ENCODE measurements around the gene ICAM5.
"Not testable (repeated sequence)": the region's sequence is repeated elsewhere in the genome, so short reads cannot be mapped to it uniquely, and the experiment has no call there.

ICAM5 gene

DNA sequence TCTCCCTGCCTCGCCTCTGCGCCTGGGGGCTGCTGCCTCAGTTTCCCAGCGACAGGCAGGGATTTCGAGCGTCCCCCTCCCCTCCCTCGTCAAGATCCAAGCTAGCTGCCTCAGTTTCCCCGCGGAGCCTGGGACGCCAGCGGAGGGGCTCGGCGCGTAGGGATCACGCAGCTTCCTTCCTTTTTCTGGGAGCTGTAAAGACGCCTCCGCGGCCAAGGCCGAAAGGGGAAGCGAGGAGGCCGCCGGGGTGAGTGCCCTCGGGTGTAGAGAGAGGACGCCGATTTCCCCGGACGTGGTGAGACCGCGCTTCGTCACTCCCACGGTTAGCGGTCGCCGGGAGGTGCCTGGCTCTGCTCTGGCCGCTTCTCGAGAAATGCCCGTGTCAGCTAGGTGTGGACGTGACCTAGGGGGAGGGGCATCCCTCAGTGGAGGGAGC is 19.6 kb upstream of the ICAM5 start:
- no peak for DNase-seq

DNA sequence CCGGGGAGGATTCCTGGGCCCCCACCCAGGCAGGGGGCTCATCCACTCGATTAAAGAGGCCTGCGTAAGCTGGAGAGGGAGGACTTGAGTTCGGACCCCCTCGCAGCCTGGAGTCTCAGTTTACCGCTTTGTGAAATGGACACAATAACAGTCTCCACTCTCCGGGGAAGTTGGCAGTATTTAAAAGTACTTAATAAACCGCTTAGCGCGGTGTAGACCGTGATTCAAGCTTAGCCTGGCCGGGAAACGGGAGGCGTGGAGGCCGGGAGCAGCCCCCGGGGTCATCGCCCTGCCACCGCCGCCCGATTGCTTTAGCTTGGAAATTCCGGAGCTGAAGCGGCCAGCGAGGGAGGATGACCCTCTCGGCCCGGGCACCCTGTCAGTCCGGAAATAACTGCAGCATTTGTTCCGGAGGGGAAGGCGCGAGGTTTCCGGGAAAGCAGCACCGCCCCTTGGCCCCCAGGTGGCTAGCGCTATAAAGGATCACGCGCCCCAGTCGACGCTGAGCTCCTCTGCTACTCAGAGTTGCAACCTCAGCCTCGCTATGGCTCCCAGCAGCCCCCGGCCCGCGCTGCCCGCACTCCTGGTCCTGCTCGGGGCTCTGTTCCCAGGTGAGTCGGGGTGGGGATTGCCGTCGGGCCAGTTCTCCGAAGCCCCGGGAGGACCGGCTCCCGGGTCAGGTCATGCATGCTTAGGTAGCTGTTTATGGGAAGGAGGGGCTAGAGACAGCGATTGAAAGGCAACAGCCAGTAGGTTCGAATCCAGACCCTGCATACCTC is 18.9 kb upstream of the ICAM5 start, which contains the start of gene ICAM1:
ICAM1 (plus strand) TSS at position 505 of the 779 bp plus-strand sequence; CDS start at position 545, 40 bp downstream.
- DNase-seq, result peak; percentile 47

DNA sequence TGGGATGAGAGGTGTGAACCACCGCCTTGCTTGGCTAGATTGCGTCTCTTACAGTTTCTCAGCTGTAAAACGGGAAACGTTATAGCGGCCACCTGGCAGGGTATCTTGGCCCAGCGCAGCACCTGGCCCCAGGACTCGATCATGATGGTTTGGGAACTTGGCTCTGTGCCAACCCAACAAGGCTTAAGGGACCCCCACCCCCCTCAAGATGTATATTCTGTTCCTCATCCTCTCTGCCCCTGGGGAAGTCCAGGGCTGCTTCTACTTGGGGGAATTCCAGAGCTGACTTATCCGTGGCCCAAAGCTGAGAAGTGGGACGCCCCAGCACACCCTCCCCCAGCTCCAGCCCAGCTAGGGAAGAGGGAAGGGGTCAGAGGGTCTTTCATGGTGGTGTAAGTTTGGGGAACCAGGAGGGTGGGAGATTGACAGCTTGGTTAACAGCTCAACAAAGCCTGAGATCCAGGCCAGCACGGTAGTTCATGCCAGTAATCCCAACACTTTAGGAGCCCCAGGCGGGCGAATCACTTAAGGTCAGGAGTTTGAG is 18.1 kb upstream of the ICAM5 start:
- peak; percentile 47 for DNase-seq

DNA sequence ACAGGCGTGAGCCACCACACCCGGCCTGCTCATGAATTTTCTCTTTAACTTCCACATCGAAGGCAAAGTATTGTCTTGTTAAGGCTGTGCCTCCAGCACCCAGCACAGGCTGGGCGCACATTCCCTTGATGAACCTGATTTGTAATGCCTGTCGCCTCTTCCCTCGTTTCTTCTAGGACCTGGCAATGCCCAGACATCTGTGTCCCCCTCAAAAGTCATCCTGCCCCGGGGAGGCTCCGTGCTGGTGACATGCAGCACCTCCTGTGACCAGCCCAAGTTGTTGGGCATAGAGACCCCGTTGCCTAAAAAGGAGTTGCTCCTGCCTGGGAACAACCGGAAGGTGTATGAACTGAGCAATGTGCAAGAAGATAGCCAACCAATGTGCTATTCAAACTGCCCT is 15.2 kb upstream of the ICAM5 start:
- no peak for DNase-seq

DNA sequence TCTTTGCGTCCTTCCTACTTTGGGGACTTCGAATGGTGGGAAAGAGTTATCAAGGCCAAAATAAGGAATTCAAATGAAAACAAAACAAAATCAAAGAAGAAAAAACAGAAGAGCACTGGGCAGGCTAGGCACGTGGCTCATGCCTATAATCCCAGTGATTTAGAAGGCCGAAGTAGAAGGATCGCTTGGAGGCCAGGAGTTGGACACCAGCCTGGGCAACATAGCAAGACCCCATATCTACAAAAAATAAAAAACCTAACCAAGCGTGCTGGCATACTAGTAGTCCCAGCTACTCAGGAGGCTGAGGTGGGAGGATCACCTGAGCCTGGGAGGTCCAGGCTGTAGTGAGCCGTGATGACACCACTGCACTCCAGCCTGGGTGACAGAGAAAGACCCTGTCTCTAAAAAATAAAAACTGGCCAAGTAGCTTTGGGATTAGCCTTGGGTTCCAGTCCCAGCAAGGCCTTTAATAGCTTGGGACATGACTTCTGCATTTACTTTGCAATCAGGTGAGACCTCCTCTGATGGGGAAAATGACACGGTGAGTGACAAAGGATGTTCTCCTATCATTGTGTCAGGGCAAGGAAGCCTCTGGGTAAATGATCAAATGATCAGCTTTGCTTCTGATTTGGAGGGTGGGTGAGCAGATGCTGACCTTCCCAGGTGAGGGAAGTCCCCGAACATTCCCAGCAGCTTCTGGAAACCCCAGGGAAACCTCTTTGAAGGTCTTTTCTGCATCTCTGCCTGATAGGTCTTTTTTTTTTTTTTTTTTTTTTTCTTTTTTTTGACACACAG is 11.8 kb upstream of the ICAM5 start:
- no peak for DNase-seq

DNA sequence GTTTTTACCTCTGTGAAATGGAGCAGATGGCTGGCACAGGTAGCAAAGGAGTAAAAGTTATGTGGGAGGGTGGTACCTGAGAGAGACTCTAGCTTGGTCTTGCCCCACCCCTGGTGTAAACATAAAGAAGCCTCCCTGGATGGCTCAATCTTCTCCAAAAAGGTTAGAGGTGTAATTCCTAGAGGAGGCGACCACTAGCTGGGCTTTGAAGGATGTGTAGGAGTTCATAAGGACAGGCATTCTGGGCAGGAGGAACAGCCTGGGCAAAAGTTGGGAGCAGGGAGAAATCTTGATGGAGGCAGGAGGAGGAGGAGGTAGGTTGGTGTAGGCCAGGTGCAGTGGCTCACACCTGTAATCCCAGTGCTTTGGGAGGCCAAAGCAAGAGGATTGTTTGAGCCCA is 10.8 kb upstream of the ICAM5 start:
- DNase-seq, result no peak

DNA sequence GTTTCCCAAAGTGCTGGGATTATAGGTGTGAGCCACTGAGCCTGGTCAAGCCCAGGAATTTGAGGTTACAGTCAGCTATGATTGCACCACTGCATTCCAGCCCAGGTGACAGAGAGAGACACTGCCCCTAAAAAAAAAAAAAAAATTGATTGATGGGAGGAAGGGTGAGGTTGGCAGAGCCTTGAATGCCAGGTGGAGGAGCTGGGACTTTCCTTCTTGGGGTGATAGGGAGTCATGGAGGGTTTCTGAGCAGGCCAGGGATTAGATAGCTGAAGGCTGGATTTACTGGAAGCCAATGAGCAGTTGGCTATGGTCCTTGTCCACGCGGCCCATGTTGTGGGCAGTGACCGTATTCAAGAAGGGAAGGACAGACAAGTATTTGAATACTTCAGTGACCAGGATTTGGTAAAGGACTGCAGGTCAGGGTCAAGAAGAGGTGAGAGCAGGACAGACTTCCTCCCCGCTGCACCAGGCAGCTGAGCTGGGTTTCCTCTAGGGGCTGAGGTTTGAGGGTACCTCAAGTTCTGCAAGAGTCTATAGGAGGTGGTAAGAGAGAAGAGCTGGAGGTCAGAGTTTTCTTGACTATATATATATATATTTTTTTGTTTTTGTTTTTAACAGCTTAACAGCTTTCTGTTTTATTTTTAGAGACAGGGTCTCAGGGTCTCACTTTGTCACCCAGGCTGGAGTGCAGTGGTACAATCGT is 9.9 kb upstream of the ICAM5 start:
- DNase-seq, result no peak

DNA sequence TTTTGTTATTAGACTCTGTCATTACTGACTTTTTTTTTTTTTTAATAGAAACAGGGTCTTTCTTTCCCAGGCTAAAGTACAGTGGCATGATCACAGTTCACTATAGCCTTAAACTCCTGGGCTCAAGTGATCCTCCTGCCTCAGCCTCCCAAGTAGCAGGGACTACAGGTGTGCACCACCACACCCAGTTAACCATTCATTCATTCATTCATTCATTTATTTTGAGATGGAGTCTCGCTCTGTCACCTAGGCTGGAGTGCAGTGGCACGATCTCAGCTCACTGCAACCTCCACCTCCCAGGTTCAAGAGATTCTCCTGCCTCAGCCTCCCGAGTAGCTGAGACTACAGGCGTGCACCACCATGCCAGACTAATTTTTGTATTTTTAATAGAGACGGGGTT is 7.7 kb upstream of the ICAM5 start:
- not testable (repeated sequence) for DNase-seq

DNA sequence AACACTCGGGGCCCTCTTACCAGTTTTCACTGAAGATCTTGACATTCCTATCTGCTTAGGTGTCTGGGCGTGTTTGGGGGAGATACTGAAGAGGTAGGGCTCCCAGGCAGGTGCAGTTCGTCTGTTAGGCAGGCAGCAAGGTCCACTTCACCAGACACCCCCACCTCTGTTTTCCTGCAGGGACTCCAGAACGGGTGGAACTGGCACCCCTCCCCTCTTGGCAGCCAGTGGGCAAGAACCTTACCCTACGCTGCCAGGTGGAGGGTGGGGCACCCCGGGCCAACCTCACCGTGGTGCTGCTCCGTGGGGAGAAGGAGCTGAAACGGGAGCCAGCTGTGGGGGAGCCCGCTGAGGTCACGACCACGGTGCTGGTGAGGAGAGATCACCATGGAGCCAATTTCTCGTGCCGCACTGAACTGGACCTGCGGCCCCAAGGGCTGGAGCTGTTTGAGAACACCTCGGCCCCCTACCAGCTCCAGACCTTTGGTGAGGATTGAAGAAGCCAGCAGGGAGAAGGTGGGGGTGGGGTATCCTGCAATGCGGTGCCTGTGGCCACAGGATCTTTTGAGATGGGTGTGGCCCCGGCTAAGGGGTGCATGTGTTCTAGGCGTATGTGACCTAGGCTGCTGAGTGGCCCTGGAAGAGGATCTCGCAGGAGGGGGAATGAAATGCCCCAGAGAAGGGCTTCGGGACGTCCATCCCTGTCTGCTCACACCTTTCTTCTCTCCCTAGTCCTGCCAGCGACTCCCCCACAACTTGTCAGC is 6.3 kb upstream of the ICAM5 start:
- no peak for DNase-seq

DNA sequence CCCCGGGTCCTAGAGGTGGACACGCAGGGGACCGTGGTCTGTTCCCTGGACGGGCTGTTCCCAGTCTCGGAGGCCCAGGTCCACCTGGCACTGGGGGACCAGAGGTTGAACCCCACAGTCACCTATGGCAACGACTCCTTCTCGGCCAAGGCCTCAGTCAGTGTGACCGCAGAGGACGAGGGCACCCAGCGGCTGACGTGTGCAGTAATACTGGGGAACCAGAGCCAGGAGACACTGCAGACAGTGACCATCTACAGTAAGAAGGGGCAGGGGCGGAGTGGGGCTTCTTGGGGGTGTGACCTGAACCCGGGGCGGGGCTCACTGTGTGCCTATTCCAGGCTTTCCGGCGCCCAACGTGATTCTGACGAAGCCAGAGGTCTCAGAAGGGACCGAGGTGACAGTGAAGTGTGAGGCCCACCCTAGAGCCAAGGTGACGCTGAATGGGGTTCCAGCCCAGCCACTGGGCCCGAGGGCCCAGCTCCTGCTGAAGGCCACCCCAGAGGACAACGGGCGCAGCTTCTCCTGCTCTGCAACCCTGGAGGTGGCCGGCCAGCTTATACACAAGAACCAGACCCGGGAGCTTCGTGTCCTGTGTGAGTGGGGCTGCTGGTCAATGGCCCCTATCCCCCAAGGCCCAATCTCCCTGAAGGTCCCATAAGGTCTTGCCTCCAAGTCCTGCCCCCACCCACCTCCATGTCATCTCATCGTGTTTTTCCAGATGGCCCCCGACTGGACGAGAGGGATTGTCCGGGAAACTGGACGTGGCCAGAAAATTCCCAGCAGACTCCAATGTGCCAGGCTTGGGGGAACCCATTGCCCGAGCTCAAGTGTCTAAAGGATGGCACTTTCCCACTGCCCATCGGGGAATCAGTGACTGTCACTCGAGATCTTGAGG is 5.4 kb upstream of the ICAM5 start:
- DNase-seq, result no peak

DNA sequence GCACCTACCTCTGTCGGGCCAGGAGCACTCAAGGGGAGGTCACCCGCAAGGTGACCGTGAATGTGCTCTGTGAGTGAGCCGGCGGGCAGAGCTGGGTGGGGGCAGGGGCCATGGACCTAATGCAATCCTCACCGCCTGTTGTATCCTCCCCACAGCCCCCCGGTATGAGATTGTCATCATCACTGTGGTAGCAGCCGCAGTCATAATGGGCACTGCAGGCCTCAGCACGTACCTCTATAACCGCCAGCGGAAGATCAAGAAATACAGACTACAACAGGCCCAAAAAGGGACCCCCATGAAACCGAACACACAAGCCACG is 4.8 kb upstream of the ICAM5 start:
- no peak for DNase-seq

DNA sequence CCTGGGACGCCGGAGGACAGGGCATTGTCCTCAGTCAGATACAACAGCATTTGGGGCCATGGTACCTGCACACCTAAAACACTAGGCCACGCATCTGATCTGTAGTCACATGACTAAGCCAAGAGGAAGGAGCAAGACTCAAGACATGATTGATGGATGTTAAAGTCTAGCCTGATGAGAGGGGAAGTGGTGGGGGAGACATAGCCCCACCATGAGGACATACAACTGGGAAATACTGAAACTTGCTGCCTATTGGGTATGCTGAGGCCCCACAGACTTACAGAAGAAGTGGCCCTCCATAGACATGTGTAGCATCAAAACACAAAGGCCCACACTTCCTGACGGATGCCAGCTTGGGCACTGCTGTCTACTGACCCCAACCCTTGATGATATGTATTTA is 4.4 kb upstream of the ICAM5 start:
- no peak for DNase-seq

DNA sequence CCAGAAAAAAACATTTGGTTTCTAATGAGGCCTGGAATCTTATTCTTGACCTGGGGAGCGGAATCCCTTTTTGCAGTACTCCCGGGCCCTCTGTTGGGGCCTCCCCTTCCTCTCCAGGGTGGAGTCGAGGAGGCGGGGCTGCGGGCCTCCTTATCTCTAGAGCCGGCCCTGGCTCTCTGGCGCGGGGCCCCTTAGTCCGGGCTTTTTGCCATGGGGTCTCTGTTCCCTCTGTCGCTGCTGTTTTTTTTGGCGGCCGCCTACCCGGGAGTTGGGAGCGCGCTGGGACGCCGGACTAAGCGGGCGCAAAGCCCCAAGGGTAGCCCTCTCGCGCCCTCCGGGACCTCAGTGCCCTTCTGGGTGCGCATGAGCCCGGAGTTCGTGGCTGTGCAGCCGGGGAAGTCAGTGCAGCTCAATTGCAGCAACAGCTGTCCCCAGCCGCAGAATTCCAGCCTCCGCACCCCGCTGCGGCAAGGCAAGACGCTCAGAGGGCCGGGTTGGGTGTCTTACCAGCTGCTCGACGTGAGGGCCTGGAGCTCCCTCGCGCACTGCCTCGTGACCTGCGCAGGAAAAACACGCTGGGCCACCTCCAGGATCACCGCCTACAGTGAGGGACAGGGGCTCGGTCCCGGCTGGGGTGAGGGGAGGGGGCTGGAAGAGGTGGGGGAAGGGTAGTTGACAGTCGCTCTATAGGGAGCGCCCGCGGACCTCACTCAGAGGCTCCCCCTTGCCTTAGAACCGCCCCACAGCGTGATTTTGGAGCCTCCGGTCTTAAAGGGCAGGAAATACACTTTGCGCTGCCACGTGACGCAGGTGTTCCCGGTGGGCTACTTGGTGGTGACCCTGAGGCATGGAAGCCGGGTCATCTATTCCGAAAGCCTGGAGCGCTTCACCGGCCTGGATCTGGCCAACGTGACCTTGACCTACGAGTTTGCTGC is 2.7 kb upstream of the ICAM5 start, which contains the start of gene ICAM4:
ICAM4 (plus strand) TSS at position 153 of the 935 bp plus-strand sequence; CDS start at position 211, 58 bp downstream.
- peak; percentile 78 for DNase-seq

DNA sequence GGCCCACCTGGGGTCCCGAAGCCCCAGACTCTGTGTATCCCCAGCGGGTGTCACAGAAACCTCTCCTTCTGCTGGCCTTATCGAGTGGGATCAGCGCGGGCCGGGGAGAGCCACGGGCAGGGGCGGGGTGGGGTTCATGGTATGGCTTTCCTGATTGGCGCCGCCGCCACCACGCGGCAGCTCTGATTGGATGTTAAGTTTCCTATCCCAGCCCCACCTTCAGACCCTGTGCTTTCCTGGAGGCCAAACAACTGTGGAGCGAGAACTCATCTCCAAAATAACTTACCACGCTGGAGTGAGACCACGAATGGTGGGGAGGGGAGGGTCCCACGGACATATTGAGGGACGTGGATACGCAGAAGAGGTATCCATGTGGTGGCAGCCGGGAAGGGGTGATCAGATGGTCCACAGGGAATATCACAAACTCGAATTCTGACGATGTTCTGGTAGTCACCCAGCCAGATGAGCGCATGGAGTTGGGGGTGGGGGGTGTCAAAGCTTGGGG is 1.0 kb upstream of the ICAM5 start:
- peak; percentile 91 for DNase-seq

DNA sequence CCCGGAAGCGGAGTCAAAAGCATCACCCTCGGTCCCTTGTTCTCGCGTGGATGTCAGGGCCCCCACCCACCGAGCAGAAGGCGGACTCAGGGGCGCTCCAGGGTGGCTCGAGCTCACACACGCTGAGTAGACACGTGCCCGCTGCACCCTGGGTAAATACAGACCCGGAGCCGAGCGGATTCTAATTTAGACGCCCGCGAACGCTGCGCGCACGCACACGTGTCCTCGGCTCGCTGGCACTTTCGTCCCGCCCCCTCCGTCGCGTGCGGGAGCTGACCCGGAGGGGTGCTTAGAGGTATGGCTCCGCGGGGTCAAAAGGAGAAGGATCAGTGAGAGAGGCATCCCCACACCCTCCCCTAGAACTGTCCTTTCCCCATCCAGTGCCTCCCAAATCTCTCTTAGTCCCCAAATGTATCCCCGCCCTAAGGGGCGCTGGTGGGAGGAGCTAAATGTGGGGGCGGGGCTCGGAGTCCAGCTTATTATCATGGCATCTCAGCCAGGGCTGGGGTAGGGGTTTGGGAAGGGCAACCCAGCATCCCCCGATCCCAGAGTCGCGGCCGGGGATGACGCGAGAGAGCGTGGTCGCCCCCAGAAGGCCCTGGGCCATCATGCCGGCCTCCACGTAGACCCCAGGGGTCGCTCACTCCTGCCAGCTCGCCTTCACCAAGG is 451 bp upstream of the ICAM5 start:
- peak; percentile 92 for DNase-seq

DNA sequence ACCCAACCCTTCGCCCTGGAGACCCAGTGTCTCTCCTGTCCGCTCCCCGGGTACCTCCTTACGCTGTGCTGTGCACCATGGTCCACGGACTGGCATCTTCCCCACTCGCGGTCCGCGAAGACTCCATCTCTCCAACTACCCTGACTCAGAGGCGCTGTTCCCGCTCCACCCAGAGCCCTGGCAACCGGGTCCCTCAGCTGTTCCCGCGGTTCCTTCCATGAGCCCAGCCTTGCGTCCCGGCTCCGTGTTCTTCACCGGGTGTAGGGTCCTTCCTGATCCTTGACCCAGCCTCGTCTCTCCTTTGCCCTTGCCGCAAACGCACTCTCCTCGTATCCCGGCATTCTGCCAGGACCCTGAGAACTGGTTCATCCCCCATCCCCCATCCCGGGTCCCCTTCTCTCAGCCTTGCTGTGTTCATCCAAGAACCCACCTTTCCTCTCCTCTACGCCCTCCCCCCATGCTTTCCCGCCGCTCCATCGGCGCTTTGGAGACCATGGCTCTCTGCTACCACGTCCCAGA is 664 bp downstream of the ICAM5 start:
- DNase-seq, result peak; percentile 51

DNA sequence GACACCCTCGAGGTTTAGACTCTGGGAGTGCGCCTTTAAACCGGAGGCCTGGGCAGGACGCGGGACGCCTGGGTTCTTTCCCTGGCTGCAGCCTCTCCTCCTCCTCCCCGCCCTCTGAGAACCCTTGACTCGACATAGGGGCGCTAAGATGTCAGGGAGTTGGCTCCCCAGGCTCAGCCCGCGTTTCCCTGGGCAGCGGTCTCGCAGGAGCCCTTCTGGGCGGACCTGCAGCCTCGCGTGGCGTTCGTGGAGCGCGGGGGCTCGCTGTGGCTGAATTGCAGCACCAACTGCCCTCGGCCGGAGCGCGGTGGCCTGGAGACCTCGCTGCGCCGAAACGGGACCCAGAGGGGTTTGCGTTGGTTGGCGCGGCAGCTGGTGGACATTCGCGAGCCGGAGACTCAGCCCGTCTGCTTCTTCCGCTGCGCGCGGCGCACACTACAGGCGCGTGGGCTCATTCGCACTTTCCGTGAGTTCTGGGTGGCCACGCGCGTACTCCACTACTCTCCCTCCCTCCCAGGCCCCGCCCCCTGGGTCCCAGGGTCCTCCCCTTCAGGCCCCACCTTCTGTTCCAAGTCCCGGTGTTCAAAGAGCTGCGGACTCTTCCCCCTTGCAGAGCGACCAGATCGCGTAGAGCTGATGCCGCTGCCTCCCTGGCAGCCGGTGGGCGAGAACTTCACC is 1.3 kb downstream of the ICAM5 start:
- peak; percentile 76 for DNase-seq

DNA sequence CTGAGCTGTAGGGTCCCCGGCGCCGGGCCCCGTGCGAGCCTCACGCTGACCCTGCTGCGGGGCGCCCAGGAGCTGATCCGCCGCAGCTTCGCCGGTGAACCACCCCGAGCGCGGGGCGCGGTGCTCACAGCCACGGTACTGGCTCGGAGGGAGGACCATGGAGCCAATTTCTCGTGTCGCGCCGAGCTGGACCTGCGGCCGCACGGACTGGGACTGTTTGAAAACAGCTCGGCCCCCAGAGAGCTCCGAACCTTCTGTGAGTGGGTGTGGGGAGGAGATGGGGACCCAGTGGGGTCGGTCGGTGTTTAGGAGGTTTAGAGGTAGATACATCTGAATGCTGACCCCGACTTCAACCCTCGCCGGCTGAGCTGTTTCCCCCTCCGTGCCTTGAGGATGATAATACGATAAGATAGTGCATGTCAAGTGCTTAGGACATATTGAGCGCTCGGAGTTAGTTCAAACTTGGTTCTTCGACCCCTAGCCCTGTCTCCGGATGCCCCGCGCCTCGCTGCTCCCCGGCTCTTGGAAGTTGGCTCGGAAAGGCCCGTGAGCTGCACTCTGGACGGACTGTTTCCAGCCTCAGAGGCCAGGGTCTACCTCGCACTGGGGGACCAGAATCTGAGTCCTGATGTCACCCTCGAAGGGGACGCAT is 1.9 kb downstream of the ICAM5 start:
- DNase-seq, result no peak

All from NCI-H82 (cell line).